Measurements from ENCODE around the gene OR10A2.

DNA sequence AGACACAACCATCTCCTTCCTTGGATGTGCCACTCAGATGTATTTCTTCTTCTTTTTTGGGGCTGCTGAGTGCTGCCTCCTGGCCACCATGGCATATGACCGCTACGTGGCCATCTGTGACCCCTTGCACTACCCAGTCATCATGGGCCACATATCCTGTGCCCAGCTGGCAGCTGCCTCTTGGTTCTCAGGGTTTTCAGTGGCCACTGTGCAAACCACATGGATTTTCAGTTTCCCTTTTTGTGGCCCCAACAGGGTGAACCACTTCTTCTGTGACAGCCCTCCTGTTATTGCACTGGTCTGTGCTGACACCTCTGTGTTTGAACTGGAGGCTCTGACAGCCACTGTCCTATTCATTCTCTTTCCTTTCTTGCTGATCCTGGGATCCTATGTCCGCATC, 14.1 kb downstream of the OR10A2 start:
- TF ChIP-seq CTCF (IDR thresholded peaks at IDR 0.05) (no peak), POLR2A (IDR thresholded peaks at IDR 0.05) (no peak)

All from thyroid gland (tissue), 4 donors.